Fibroblast of gingiva (primary cell): Measurements from ENCODE around the gene PTGER3.

ENCODE experiments used
- DNase-seq: peaks from one replicate; pipeline ENCODE4 v3.0.0-alpha.2; 2011; ENCODE audit warnings: low read depth

Gene PTGER3

DNA sequence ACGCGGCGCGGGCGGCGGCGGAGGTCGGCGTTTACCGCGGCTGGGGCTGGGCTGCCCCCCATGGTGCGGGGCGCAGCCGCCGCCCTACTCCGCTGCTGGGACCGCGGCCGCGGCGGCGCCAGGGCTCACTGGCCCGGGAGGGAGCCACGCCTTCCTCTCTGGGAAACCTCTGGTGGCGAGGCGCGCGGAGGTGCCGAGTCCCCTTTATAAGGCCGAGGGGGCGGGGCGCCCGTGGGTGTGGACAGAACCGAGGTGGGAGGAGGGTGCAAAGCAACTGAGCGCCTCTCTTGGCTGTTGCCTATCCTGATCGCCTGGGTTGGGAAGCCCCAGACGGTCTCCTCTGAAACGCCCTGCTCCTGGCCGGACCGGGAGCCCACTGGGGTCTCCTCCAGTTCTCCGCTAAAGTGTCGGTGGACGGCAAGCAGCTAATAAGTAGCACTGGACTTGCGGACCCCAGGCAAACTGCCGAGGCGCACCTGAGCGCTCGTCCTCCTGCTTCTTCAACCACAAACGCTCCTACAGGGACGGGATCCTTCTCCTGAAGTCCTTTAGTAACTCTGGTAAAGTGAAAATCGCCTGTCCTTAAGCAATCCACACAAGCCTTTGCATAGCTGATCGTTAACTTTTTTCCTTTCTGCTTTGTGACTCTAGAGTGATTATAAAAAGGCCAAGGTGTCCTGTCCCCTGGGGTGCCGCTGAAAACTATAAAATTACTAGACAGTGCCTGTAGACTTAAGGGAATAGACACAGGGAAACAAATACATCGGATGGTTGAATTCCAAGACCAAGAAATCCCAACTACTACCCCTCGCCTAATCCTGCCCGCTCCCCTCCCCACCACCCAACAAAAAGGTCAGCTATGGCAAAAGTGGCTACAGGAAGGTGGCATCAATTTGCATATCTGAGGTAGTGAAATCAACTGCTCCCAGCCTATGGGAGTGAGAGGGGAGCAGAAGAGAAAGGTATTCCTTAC lies at the start of gene PTGER3:
TSS of gene PTGER3 (minus strand) at position 182 of the 973 bp plus-strand sequence. CDS start 239 bp downstream, outside the sequence.
- DNase-seq: no peak

DNA sequence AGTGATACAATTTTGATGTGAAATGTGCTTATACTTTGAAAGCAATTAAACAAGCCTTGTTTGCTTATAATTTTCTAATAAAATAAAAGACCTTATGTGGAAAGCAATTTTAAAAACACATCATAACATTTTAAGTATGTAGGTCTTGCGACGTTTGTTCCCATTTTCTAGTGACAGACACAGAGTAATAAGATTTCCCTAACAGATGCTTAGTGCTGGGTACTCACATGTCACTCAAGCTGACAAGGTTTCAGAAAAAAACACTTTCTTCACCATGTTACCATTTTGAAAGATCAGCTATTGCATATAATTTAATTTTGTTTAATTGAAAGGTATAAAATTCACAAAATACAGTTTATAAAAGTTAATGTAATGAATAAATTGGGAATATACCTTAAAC lies 47.3 kb upstream of the PTGER3 start:
- DNase-seq: no peak

DNA sequence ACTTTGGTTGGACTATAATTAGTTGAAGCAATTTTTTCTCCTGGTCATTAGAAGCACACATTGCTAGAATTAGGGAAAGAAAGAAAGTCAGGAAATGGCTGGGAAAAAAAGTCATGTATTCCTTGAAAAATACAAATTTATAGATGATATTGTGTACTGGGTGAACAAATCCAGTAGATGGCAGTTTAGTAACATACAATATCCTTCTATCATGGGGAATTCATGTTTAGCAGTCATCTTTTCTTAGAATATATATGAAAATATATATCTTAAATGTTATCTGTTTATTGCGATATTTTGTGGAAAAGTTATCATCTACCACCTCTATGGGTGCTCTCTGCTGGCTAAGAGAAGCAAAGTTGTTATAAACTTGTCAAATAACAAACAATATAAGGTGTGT lies 46.3 kb upstream of the PTGER3 start:
- DNase-seq: peak; percentile 14

DNA sequence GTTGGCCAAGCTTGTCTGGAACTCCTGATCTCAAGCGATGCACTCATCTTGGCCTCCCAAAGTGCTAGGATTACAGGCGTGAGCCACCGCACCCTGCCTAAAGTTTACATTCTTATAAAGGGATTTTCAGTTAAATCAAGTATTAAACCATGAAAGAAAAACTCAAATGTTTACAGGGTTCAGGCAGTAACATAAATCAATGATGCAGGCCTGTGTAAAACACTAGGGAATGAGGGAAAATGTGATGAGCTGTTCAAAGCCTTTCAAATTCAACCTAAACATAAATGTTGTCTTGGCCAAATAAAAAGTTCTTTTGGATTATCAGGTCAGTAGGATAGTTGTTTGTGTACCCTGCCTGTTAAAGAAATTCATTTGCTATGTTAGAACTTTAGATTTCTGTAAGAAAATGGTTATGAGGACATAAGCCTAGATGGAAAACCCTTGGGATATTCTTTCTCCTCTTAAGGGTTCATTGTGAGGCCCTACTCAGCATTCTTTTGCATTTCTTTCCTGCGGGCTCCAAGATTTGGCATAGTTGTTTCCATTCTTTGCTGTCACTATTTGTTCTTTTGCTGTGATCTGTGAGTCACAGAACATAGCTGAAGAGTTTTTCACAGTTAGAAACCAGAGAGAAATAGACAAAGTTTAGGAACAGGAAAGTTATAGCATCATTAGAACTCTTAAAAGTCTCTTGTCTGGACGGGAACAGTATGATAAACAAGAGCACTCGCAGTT lies 42.1 kb upstream of the PTGER3 start:
- DNase-seq: peak; percentile 88

DNA sequence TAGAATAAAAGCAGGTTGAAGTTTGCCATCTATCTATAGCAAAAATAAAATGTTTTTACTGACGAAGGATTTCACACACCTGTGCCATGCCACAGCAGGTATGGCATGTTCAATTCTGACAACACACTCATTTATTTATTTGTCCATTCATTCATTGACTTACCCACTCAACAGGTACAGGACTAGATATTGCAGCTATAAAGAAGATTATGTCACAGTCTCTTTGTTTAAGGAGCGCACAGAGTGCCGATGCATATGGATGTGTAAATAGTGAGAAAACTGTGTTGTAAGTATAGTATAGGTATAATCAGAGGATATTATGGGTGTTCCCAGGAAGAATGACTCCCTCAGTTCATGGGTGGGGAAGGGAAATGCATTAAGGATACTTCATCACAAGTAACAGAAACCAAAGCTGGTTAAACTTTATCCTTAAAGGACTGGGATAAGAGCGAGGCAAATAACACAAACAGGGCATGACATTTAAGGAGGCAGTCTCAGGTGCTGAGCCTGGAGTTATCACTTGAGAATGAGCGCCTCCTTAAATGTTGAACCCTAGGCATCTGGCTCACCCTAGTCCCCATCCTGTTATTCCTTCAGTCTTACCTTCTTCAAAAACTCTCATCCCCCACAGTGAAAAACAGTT lies 41.1 kb upstream of the PTGER3 start:
- no peak for DNase-seq

DNA sequence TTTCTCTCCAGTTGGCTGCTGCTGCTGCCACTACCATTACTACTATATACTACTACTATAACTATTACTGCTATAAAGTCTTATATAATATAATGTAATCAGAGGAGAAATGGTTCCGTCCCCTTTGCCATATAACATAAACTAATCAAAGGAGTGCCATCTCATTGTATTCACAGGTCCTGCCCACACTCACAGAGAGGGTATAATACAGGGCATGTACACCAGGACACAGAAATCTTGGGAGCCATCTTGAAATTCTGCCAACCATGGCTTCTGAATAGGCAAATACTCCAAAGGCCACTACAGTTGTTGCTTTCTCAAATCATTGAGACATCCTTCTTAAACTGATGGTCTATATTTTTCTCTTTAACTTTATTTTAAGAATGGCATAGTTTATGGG lies 40.1 kb upstream of the PTGER3 start:
- DNase-seq: no peak

DNA sequence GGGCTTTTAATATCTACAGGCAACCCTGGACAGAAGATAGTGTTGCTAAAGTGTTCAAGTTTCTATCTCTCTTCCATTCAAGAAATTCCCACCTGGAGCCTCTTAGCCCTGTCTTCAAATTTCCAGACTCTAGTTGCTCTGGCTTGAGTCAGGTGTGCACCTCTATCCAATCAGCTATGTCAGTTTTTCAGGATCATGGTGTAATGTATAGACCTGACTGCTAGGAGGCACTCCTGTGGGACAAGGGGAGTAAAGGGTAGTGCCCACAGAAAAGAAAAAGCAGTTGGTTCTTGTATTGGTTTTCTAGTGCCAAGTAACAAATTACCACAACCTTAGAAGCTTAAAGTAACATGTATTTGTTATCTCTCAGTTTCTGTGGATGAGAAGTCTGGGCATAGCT lies 39.4 kb upstream of the PTGER3 start:
- no peak for DNase-seq

DNA sequence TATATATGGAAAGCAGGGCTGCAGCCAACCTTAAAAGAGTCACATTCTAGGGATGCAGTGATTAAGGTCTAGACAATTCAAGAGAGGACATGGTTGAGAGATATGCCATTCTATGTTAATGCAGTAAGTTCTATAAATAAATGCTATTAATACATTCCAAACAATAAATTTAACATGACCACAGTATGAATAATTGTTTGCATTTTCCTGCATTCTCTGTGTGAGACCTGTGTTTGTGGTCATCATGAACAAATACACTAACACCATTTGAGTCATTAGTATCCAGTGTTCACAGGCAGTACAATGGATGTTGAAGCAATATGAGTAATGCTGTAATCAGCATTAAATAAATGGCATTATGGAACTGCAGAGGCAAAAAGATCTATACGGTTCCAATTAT lies 38.7 kb upstream of the PTGER3 start:
- DNase-seq: no peak

DNA sequence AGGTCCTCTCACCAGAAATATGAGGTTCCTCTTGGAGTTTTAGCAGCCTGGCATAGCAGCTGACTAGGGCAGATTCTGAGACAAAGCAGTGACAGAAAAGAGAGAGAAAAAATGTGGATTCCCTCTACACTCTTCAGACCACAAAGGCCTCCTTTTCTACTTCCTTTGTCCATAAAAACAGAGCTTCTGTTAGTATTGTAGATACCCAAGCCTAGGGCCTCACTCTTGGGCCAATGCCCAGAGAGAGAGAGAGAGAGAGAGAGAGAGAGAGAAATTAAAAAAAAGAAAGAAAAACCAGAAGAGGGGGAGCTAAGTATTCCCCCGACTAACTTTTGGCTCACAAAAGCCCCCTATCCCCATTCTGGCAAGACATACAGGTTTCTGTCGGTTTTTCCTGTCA lies 35.7 kb upstream of the PTGER3 start:
- DNase-seq: no peak

DNA sequence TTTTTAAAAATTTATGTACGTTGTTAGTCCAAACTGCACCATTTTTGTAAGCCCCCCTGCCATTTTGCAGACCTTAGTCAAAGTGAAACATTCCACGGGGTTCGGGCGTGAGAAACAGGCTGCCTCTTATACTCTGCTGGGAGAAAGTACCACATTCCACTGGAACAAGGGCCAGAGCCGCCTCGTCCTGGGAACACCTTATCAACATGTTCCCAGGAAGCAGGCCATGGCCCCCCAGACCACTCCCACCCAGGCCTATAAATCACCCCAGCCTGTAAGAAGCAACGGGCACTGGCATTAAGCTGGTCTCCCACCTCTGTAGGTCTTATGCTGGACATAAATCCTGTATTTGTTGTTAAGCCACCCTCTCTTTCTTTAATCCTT lies 34.1 kb upstream of the PTGER3 start:
- DNase-seq: no peak

DNA sequence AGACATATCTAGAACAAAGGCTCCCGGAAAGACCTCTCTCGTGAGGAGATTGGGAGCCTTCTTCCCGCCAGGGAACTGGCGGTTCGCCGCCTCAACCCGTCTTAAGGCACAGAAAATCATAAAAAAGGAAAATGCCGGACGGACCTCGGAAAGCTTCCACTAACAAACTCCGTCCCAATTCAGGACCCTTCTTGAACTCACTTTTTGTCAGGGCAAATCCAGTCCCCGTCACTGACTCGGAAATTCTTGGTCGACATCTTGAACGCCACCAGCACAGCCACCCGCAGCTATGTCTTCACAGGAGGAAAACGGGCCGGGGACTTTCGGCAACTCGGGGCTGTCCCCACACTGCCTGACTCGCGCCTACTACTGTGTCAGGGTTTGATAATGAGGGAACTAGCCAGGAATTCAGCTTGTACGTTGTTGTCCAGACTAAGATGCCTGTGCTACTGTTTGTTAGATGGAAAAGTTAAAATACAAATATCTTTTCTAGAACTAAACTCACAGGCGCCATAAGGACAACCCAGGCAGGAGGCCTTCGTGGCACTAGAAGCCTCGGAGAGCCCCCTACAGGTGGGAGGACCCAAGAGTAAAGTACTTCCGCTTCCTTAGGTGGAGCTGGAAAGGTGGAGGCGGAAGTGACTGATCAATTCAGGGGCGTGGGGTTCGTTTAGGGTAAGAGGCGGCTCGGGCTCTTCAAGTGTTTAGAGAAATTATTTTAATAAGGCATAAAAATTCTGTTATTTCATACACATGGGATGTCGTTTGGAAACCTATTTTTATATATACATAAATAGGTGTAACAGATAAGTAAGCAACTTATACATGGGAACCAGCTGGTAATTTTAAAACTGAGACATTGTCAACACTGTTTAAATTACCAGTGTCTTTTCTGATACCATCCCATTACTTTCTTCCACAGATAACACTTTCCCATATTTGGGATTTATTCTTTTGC lies 33.4 kb upstream of the PTGER3 start, which contains the start of gene ZRANB2:
TSS of gene ZRANB2 (minus strand) at position 297 of the 958 bp plus-strand sequence. CDS start at position 257, 40 bp downstream.
- DNase-seq: peak; percentile 94

DNA sequence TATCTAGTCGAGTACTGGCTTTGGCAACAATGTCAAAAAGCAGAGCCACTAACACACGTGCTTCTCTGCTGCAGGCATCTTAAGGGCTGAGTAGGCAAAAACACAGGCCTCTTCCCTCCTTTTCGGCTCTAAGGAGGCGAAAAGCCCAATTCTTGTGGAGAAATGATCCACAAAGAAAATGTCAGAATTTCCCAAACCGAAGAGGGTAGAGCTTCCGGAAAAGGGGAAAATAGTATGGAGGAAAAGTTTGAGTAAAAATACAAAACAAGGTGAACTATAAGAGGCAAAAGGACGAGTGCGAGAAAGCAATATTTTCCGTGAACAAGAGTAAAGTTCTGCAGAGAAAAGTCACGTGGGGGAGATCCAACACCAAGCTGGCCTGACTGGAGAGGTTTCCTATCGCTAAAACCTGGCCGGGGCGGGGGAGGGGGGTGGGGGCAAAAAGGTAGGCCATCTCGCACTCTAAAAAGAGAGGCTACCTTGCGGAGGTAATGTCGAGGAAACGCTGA lies 32.7 kb upstream of the PTGER3 start:
- no peak for DNase-seq

DNA sequence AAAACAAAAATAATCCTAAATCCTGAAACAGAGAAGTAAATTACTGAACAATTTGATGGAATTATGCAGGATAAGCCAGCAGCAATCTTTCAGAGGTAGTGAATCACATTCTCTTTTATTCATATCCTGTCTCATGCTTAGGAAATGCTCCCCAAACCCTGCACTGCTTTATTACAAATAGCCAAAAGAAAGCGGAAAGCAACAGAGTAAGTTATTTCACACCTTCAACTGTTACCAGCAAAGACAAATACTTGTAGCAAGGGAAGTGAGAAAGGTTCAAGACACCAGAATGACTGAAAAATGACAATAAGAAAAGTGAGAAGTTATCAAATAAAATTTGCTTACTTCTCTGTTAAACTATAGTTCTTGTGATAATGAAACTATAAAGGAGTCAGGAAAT lies 27.1 kb upstream of the PTGER3 start:
- DNase-seq: no peak

DNA sequence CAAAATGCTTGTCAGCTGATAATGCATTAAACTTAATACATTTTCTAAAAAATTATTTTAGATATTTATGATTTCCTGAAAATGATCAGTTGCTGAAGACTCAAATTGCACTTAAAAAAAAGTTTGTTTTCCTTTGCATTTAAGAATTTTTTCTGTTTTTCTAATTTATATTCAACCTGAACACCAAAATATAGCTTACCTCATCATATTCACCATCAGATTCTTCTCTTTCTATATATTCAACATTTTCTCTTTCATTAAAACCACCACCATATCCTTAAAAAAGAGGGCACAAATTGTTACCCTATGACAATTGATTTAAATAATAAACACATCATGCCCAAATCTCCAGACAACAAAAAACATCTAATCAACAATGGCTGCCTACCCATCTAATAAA lies 24.7 kb upstream of the PTGER3 start:
- no peak for DNase-seq

DNA sequence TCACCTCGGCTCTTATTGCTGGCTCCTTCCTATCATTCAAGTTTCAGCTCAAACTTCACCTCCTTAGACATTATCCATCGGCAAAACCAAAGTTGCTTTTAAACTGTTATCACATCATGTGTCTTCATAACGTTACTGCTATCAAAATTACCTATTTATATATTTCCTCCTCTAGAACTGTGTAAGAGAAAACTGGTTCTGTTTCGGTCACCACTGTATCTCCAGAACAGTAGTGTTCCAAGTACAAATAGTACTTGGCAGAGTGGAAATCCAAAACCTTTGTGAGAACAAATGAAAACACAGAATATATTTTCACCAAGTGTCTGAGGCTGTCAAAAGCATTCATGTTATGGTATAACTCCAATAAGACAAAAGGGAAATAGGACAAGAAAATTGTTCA lies 24.1 kb upstream of the PTGER3 start:
- no peak for DNase-seq

DNA sequence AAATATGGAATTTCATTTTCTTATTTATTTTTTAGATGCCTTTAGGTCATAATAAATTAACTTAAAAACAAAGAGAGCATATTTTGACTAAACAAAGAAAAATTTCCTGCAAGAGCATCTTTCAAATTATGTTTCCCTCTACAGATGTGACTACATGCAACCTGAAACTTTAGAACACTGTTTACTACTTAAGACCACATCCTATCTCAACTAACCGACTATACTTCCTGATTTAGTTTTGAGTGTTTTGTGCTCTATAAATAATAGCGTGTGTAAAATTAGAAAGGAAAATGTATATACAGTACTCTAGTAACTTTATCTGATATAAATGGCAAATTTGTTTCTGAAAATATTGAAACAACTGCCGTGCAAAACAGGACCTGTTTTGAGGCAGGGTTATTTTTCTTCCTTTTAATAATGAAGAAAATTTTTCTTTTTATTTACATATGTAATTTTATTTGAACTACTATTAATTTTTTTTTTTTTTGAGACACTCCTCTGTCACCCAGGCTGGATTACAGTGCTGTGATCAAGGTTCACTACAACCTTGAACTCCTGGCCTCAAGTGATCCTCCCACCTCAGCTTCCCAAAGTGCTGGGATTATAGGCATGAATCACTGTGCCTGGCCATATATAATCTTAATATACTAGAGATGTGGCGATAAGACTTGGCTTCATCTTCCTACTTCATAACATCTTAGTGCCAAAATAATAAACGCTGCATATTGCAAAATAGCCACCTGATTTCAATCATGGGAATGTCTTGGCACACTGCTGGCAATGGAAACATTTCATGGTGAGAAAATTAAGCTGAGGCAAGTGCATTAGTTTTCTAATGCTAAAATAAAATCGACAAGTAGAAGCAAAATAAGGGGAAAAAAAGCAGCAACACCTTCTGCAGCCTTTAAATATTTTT lies 21.0 kb upstream of the PTGER3 start:
- peak; percentile 65 for DNase-seq

DNA sequence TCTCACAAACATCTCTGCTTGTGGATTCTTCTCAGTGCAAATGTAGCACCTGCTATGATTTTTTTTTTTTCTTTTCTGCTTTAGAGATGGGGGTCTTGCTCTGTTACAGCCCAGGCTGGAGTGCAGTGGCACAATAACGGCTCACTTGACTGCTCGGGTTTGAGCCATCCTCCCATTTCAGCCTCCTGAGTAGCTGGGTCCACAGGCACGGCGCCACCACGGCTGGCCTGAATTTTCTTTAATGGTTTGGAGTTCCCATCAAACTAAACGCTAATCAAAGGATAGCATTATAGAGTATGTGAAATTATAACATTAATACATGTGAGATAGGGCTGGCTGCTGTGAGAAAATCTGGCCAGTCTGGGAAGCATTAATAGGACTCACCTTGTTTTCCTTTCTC lies 7.2 kb upstream of the PTGER3 start:
- no peak for DNase-seq

DNA sequence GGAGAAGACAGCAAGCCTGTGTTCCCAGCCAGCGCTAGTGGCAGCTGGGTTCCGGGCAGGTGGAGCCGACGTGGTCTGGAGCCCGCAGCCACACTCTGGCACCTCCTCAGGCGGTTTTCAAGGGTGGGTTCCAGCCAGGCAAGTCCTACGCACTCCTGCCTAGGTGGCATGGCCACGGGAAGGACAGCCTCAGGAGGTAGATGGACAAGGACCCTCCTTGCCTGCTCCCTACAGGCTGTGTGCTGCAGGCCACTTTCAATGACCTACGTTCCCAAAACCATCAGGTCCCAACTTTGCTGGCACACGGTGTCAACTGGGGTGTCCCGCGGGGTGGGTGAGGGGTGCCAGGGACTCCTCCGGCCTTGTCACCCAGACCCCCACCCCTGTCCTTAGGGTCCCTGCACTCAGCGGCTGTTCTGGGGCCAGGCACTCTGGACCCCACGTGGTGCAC lies 6.7 kb upstream of the PTGER3 start:
- DNase-seq: no peak

DNA sequence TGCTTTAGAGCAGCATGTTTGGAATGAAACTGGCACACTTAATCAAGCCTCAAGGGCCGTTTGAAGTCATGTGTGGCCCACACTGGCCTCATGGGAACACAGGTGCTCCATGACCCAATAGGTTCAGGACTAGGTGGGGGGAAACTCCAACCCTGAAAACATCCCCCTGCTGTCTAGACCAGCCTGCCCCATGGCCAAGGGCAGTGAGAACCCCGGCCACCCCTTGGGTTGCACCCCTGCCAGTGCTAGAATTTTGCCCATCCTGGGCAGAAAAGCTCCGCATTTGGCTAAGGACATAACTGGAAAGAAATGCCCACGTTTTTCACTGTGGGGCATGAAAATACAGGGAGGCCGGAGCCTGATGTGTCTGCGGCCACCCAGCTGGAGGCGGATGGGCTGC lies 6.1 kb upstream of the PTGER3 start:
- no peak for DNase-seq

DNA sequence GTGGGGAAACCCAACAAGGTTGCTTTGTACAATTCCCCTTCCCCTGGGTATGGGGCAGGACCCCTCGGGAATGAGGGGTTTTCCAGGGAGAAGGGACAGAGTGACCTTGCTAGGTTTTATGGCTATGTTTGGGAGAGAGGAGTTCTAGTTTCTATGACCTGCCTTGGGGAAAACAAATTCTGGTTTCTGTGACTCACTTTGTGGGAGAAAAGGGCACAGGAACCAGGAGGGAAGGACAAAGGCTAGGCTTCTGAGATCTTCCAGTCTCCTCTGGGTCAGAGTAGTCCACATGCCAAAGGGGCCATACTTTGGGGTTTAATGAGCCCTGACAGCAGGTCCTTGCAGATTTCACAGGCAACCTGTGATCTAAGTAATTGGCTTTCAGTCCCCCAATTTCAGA lies 5.5 kb upstream of the PTGER3 start:
- no peak for DNase-seq
